CD4-positive, alpha-beta T cell (primary cell): ENCODE data around the gene R3HDM4. TPM values are rescaled to one million over a fixed set of nuclear protein-coding genes. Genes with fewer than 3 reads are reported as not detected.
"Not testable (repeated sequence)": the region's sequence is repeated elsewhere in the genome, so short reads cannot be mapped to it uniquely, and the experiment has no call there.

ENCODE experiments used
- ATAC-seq: fragments of 200-7000 bp; cut with Tn5 transposase; one replicate; pipeline ENCODE4 v1.10.0; 2022; ENCODE audit warnings: mild to moderate bottlenecking; ENCODE audit not compliant: poor library complexity
- CTCF ChIA-PET: fragments of 350-600 bp; sonication (Branson Sonifier 250); formaldehyde crosslinking; loops from one replicate; lab custom pipeline; 2021; ENCODE audit warnings: antibody characterized with exemption, inconsistent platforms; lab: Charles Lee
- POLR2A ChIA-PET: fragments of 350-600 bp; sonication (Branson Sonifier 250); formaldehyde crosslinking; loops from one replicate; lab custom pipeline; 2021; ENCODE audit warnings: antibody characterized with exemption, inconsistent platforms; lab: Charles Lee
- DNase-seq, 14 experiments: peaks; one replicate each; pipeline ENCODE4 v3.0.0-alpha.2; 2013 to 2020; ENCODE audit warnings: mixed read lengths in 2 of 14
- H3K27ac ChIP-seq, 2 donors: one replicate each; pipeline versions ENCODE4 v1.5.1 to v1.7.0; 2013; ENCODE audit warnings: low read length in 2 of 2, low read depth in 1 of 2, mild to moderate bottlenecking in 1 of 2
- H3K27me3 ChIP-seq, 2 experiments: 1 replicate in 1 of 2; 2 replicates in 1 of 2; pipeline versions ENCODE4 v1.6.1 to v1.7.0; 2013; ENCODE audit warnings: low read length in 2 of 2, control low read depth in 1 of 2, mild to moderate bottlenecking in 1 of 2, moderate library complexity in 1 of 2; ENCODE audit not compliant: insufficient read depth in 2 of 2, control insufficient read depth in 1 of 2
- H3K36me3 ChIP-seq: one replicate; pipeline ENCODE4 v1.6.1; 2013; ENCODE audit warnings: low read length, control low read depth; ENCODE audit not compliant: insufficient read depth
- H3K4me1 ChIP-seq: one replicate; pipeline ENCODE4 v1.6.1; 2013; ENCODE audit warnings: low read length, control low read depth; ENCODE audit not compliant: insufficient read depth
- H3K4me3 ChIP-seq: one replicate; pipeline ENCODE4 v1.5.1; 2013; ENCODE audit warnings: mild to moderate bottlenecking, low read length, moderate library complexity
- H3K9me3 ChIP-seq, 2 experiments: 1 replicate in 1 of 2; 2 replicates in 1 of 2; pipeline versions ENCODE4 v1.6.1 to v1.7.0; 2013; ENCODE audit warnings: low read length in 2 of 2, mild to moderate bottlenecking in 2 of 2, control low read depth in 1 of 2, moderate library complexity in 1 of 2; ENCODE audit not compliant: control insufficient read depth in 1 of 2, insufficient read depth in 1 of 2
- H3K27ac Mint-ChIP-seq: one replicate; pipeline ENCODE4 v1.8.0; 2020; ENCODE audit warnings: mixed read lengths
- H3K27me3 Mint-ChIP-seq: one replicate; pipeline ENCODE4 v1.8.0; 2021; ENCODE audit warnings: mixed read lengths
- H3K36me3 Mint-ChIP-seq: one replicate; pipeline ENCODE4 v1.8.0; 2021; ENCODE audit warnings: low read depth, mixed read lengths
- H3K4me1 Mint-ChIP-seq: one replicate; pipeline ENCODE4 v1.8.0; 2021; ENCODE audit warnings: low read depth, mixed read lengths
- H3K4me3 Mint-ChIP-seq: one replicate; pipeline ENCODE4 v1.8.0; 2020; ENCODE audit warnings: mild to moderate bottlenecking, mixed read lengths
- H3K9me3 Mint-ChIP-seq: one replicate; pipeline ENCODE4 v1.8.0; 2020; ENCODE audit warnings: mixed read lengths
- intact Hi-C, 2 experiments: fragments of 100-400 bp; cut with DNase I in 1 of 2; cut with micrococcal nuclease in 1 of 2; formaldehyde crosslinking; loops; one replicate each; pipeline versions ENCODE4 v1.15.1 to v1.9.0; 2023 to 2025; cut with DNase I, micrococcal nuclease
- total RNA-seq, 174 experiments: library from RNA in 2 of 174; stranded (reverse) in 2 of 174; gene quantifications; one replicate each; pipeline ENCODE4 v1.2.3 and lab custom pipeline; 2021 to 2026
- TF ChIP-seq, protein P1 (sequence below): fragments of 200-600 bp; IDR thresholded peaks from one replicate; pipeline ENCODE4 v1.8.0; 2022; ENCODE audit warnings: antibody characterized with exemption, mild to moderate bottlenecking

The R3HDM4 gene
- total RNA-seq, 2 experiments from 2014 or later: 309 to 313 TPM

GRCh38 chr19:879711-880438, 33.1 kb downstream of the R3HDM4 start:
- DNase-seq: no peak
- Histone ChIP-seq H3K4me1 (no peaks in the 10 kb centered on the region), H3K9me3 (no peaks in the 10 kb centered on the region), H3K27ac (no peak overlapping the region), H3K36me3 (peaks cover 43% of the 10 kb centered on the region), H3K4me3 (no peak overlapping the region), H3K27me3 (no peaks in the 10 kb centered on the region)
- TF ChIP-seq, protein P1, sequence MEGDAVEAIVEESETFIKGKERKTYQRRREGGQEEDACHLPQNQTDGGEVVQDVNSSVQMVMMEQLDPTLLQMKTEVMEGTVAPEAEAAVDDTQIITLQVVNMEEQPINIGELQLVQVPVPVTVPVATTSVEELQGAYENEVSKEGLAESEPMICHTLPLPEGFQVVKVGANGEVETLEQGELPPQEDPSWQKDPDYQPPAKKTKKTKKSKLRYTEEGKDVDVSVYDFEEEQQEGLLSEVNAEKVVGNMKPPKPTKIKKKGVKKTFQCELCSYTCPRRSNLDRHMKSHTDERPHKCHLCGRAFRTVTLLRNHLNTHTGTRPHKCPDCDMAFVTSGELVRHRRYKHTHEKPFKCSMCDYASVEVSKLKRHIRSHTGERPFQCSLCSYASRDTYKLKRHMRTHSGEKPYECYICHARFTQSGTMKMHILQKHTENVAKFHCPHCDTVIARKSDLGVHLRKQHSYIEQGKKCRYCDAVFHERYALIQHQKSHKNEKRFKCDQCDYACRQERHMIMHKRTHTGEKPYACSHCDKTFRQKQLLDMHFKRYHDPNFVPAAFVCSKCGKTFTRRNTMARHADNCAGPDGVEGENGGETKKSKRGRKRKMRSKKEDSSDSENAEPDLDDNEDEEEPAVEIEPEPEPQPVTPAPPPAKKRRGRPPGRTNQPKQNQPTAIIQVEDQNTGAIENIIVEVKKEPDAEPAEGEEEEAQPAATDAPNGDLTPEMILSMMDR: no peak
- intact Hi-C loops: no loop called here
- Mint-ChIP-seq H3K4me3 (no peak overlapping the region), H3K36me3 (peaks cover 42% of the 10 kb centered on the region), H3K9me3 (no peaks in the 10 kb centered on the region), H3K27ac (no peak overlapping the region), H3K4me1 (no peaks in the 10 kb centered on the region), H3K27me3 (no peaks in the 10 kb centered on the region)
- no peak for ATAC-seq
- CTCF ChIA-PET: interaction anchor here (0.8 kb wide), 1 partner anchor 41 kb away, joined by 4 read pairs; no protein-coding TSS in a partner anchor
- POLR2A ChIA-PET: interaction anchor here (0.8 to 2.8 kb wide), 2 partner anchors 13 to 17 kb away, joined by 3 to 8 read pairs; partner anchors contain the start of genes MED16 and RNU6-9

DNA sequence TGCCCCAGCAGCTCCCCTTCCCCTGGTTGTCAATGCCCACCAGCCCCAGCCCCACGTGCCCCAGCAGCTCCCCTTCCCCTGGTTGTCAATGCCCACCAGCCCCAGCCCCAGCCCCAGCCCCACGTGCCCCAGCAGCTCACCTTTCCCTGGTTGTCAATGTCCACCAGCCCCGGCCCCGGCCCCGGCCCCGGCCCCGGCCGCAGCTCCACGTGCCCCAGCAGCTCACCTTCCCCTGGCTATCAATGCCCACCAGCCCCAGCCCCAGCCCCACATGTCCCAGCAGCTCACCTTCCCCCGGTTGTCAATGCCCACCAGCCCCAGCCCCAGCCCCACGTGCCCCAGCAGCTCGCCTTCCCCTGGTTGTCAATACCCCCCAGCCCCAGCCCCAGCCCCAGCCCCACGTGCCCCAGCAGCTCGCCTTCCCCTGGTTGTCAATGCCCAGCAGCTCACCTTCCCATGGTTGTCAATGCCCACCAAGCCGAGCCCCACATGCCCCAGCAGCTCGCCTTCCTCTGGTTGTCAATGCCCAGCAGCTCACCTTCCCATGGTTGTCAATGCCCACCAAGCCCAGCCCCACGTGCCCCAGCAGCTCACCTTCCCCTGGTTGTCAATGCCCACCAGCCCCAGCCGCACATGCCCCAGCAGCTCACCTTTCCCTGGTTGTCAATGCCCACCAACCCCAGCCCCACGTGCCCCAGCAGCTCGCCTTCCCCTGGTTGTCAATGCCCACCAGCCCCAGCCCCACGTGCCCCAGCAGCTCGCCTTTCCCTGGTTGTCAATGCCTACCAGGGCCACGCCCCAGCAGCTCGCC, 34.1 kb downstream of the R3HDM4 start:
- H3K4me3 ChIP-seq, H3K27ac ChIP-seq, DNase-seq, H3K9me3 ChIP-seq, intact Hi-C loops, H3K4me3 Mint-ChIP-seq, H3K4me1 ChIP-seq, H3K27ac Mint-ChIP-seq, ATAC-seq, H3K9me3 Mint-ChIP-seq, H3K27me3 Mint-ChIP-seq, H3K4me1 Mint-ChIP-seq, H3K27me3 ChIP-seq: not testable (repeated sequence)
- ChIA-PET CTCF (interaction anchor here (0.8 to 1.6 kb wide), 2 partner anchors 15 to 42 kb away, joined by 4 to 5 read pairs; no protein-coding TSS in a partner anchor), POLR2A (interaction anchor here (0.8 to 2.8 kb wide), 2 partner anchors 14 to 16 kb away, joined by 3 to 8 read pairs; partner anchors contain the start of genes MED16 and RNU6-9)
- H3K36me3 ChIP-seq: peaks cover 41% of the 10 kb centered on the region
- H3K36me3 Mint-ChIP-seq: peaks cover 36% of the 10 kb centered on the region

- H3K27ac Mint-ChIP-seq, H3K9me3 ChIP-seq, ATAC-seq, DNase-seq, H3K27ac ChIP-seq, H3K27me3 Mint-ChIP-seq, intact Hi-C loops, H3K4me3 Mint-ChIP-seq, H3K4me1 Mint-ChIP-seq, H3K4me3 ChIP-seq, H3K9me3 Mint-ChIP-seq, H3K4me1 ChIP-seq, H3K27me3 ChIP-seq: not testable (repeated sequence)
- POLR2A ChIA-PET: interaction anchor here (2.8 kb wide), 1 partner anchor 15 kb away, joined by 8 read pairs; the partner anchor contains the start of genes MED16 and RNU6-9
- H3K36me3 Mint-ChIP-seq: peaks cover 29% of the 10 kb centered on the region
- CTCF ChIA-PET: interaction anchor here (1.6 kb wide), 1 partner anchor 15 kb away, joined by 5 read pairs; no protein-coding TSS in a partner anchor
- H3K36me3 ChIP-seq: peaks cover 35% of the 10 kb centered on the region
These were observed 34.9 kb downstream of the R3HDM4 start for GRCh38 chr19:877992-878660.
